ENCODE measurements around the gene MADCAM1.
"Not testable (repeated sequence)": the region's sequence is repeated elsewhere in the genome, so short reads cannot be mapped to it uniquely, and the experiment has no call there.

Gene MADCAM1

DNA sequence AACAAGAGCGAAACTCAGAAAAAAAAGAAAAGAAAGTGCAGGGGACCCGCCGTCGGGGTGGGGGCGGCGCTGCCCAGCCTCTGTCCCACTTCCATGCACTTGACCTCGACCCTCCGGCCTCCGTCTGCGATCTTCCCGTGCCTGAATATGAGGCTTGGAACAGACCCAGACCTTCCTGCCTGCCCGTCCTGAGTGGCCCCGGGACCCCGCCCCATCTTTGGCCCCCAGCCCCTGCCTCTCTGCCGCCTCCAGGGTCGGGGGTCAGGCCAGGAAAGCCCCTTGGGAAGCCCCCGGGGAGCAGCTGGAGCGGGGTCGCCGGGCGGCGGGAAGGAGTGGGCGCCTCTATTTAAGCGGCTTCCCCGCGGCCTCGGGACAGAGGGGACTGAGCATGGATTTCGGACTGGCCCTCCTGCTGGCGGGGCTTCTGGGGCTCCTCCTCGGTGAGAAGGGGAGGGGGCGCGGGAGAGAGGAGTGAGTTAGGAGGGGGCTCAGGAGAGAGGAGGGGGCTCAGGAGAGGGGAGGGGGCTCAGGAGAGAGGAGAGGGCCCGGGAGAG is at the start of gene MADCAM1:
Gene MADCAM1 (plus strand): TSS at position 375 of the 554 bp plus-strand sequence. CDS start 14 bp downstream, at position 389.
- no peak for DNase-seq

DNA sequence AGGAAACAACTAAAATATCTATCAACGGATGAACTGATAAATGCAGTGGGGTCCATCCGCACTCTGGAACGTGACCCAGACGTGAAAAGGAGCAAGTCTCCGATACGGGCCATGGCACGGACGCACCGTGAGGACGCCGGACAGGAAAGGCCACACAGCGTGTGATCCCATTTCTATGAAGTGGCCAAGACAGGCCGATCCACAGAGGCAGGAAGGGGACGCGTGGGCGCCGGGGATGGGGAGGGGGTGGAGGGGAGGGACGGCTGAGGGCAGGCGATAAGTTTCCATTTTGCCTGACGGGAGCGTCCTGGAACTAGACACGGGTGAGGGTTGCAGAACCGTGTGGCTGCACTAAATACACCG is 49.2 kb upstream of the MADCAM1 start:
- no peak for DNase-seq

DNA sequence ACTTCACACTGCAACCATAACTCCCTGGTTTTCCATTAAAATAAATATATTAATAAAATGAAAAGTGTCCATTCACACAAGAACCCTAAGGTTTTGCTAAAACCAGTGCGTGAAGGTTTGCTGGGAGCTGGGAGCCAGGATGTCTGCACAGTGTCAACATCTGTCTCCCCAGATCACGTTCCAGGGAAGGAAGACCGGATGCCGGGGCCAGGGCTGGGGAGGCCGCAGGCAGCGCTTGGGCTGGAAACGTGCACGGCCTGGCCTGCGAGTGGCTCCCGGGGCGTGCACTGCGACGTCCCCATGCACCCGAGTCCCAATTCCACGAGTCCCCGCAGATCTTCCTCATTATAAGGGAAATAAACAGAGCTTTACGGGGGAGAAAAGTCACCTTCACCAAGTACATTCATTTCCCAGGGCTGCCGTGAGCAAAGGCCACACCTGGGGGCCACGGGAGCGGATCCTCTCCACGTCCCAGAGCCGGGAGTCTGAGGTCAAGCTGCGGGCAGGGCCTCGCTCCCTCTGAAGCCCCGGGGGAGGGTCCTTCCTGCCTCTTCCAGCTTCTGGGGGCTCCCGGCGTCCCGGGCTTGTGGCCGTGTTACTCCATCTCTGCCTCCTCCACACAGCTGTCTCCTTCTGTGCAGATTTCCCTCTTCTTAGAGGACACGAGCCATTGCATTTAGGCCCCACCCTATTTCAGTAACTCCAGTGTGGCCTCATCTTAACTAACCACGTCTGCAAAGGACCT is 48.3 kb upstream of the MADCAM1 start:
- no peak for DNase-seq

DNA sequence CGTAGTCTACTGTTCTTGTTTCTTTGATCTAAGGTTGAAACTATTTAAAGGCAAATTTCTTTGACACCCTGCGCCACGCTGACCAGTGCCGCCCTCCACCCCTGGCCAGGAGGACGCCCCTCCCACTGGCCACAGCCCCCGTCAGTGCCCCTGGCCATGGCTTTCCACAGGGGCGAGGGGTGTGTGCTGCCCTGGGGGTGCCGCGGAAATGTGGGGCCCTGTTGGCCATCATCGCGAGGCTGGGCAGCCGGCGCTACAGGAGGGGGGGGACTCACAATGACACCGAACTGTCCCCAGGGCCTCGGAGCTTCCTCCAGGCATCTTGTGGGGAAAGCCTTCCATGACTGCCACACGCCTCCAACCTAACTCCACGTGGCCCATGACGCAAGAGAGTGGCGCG is 46.4 kb upstream of the MADCAM1 start:
- DNase-seq, result no peak

DNA sequence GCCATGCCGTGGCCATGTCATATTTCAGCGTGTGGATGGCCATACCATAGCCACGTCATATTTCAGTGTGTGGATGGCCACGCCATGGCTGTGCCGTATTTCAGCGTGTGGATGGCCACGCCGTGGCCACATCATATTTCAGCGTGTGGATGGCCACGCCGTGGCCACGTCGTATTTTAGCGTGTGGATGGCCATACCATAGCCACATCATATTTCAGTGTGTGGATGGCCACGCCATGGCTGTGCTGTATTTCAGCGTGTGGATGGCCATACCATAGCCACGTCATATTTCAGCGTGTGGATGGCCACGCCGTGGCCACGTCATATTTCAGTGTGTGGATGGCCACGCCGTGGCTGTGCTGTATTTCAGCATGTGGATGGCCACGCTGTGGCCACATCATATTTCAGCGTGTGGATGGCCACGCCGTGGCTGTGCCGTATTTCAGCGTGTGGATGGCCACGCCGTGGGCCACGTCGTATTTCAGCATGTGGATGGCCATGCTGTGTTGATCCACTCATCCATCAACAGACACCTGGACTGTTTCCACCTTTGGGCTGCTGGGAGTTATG is 45.3 kb upstream of the MADCAM1 start:
- DNase-seq, result not testable (repeated sequence)

DNA sequence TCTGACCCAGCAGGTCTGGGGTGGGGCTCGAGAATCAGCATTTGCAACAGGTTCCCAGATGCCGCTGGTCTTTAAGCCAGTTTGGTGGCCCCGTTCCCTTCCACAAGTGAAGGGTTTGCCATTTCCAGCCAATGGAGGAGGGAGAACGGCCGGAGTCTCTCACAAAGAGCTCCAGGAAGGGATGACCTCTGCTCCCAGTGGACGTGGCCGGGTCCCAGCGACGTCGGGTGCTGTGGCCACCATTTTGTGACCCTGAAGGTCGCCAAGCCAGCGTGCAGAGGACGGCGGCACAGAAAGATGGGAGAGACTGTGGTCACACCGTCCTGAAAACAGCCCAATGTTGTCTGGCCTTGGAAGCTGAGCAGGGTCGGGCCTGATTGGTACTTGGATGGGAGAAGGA is 43.5 kb upstream of the MADCAM1 start:
- no peak for DNase-seq

DNA sequence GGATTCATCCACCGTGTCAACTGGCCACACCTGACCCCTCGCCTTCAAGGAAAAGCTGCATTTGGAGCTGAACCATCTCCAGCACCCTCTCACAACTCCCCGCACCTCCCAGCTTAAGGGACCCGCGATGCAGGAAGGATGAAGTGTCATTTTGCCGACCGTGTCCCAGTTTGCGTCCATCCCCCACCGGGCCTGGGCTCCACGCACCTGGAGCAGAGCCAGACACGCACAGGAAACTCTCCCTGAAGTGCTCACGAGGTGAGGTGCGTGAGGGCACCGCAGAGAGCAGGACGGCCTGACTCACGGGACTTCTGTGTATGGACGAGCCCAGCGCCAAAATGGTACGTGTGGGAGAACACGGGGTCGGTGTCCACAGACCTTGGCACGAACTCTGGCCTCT is 42.7 kb upstream of the MADCAM1 start:
- no peak for DNase-seq

DNA sequence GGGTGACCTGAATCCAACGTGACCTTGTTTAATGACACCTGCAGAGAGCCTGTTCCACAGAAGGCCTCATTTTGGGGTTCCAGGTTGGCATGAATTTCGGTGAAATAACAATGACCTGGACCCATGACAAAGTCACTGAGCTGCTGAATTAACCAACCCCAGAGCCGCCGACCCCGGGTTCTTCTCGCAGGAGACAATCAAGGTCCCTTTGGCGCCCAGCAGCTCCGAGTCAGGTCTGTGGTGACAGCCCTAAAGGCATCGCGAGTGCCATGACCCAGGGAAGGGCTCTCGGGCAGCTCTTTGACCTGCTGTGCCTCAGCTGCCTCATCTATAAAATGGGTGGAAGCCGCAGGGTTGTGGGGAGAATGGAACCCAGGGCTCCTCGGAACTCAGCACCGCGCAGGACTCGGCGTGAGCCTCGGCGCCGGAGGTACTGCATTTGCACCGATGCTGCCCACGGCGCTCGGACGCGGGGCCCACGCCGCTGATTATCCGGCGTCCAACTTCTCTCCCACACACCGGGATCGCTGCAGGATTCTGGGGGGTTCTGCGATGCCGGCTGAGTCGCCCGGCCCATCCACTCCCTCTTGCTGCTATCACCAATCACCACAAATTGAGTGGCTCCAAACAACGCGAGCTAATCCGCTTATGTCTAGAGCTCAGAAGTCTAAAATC is 41.1 kb upstream of the MADCAM1 start:
- DNase-seq, result no peak

DNA sequence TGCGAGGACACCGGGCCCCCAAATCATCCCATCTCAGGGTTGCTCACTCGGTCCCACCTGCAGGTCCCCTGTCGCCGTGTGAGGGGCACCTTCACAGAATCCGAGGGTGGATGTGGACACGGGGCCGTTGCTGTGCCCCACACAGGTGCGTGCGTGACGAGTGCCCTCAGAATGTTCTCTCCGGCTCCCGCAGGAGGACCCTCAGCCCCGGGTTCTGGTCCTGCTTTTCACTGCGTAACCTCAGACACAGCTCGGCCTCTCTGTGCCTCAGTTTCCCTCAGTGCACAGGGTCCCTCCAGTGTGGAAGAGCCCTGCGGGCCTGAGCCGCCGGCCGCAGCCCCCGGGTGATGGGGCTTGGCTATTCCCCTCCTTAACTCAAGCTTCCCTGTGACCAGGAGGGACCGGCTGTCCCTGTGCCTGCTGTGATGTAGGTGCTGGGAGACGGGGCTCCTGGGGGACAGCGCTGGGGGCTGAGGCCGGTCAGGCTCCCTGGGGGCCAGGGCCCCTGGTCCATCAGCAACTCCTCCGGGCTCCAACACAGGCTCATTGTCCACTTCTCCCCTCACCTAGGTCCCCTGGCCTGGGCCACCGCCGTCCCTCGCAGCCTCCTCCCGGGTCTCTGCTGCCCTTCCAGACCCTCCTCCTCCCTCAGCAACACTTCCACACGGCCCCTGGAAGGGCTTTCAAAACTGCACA is 40.3 kb upstream of the MADCAM1 start:
- no peak for DNase-seq

DNA sequence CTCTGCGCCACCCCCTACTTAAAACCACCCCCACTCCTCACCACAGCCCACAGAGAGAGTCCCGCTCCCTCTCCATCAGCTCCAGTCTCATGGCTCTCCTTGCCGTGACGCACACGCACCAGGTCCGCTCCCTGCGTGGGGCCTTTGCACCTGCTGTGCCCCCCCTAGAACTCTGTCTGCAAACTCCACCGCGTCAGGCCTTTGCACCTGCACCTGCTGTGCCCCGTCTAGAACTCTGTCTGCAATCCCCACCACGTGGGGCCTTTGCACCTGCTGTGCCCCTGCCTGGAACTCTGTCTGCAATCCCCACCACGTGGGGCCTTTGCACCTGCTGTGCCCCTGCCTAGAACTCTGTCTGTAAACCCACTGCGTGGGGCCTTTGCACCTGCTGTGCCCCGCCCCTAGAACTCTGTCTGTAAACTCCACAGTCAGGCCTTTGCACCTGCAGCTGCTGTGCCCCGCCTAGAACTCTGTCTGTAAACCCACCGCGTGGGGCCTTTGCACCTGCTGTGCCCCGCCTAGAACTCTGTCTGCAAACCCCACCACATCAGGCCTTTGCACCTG is 39.7 kb upstream of the MADCAM1 start:
- no peak for DNase-seq

DNA sequence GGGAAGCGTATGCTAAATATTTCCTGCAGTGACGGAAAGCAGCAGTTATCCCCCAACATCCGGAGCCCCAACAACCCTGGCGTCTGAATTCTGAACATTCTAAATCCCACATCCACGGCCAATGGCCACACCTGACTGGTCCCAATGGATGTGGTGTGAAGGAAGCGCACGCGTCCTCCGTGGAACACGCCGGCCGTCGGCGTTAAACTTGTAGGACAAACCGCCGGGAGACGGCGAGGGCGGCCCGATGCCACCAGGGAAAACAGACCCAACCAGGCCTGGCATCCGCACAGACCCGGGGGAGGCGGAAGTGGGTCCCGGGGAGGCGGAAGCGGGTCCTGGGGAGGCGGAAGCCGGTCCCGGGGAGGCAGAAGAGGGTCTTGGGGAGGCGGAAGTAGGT is 38.6 kb upstream of the MADCAM1 start:
- DNase-seq, result no peak

DNA sequence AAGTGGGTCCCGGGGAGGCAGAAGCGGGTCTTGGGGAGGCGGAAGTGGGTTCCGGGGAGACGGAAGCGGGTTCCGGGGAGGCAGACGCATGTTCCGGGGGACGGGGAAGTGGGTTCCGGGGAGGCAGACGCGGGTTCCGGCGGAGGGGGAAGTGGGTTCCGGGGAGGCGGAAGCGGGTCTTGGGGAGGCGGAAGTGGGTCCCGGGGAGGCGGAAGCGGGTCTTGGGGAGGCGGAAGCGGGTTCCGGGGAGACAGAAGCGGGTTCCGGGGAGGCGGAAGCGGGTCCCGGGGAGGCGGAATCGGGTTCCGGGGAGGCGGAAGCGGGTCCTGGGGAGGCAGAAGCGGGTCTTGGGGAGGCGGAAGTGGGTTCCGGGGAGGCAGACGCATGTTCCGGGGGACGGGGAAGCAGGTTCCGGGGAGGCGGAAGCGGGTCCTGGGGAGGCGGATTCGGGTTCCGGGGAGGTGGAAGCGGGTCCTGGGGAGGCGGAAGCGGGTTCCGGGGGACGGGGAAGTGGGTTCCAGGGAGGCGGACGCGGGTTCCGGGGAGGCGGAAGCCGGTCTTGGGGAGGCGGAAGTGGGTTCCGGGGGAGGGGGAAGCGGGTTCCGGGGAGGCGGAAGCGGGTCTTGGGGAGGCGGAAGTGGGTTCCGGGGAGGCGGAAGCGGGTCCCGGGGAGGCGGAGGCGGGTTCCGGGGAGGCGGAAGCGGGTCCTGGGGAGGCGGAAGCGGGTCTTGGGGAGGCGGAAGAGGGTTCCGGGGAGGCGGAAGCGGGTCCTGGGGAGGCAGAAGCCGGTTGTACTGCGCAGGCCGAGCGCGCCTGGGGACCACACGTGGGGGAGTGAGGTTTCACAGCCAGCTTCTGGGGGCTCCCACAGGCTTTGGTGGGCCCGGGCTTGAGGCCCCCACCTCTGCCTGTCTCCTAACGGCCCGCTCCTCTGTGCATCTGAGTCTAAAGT is 37.9 kb upstream of the MADCAM1 start:
- DNase-seq, result no peak

DNA sequence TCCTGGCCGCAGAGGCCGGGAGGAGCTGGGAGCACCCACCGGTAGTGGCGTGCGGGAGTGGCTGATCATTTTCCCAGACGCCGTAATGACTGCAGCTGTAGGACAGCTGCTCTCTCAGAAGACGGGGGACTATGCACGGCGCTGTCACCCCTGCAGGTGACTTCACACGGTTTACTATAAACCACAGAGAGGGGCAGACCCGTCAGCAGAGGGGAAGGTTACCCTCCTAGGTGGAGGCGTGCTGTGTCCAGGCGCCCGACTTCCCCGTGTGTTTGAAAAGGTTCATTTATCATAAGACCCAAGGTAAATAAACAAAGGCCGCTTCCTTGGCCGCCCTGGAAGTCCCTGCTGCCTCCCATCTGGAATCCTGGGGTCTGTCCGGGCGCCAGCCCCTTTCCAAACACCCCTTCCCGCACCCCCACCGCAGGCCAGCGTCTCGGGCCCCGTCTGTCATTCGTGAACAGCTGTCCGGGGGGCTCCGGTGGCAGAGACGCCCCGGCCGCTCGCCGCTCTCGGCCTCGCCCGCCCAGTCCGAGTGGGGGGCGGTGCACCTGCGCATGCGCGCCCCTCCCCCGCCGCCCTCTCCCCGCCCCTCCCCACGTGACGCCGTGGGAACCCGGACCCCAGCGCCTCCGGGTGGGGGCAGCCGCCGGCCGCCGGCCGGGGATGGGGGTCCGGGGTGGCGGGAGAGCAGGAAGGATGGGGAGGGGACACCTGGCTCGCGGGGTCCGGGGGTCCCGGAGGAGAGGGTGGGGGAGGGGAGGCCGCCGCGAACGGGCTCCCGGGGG is 36.4 kb upstream of the MADCAM1 start:
- peak; percentile 7 to 20 for DNase-seq

DNA sequence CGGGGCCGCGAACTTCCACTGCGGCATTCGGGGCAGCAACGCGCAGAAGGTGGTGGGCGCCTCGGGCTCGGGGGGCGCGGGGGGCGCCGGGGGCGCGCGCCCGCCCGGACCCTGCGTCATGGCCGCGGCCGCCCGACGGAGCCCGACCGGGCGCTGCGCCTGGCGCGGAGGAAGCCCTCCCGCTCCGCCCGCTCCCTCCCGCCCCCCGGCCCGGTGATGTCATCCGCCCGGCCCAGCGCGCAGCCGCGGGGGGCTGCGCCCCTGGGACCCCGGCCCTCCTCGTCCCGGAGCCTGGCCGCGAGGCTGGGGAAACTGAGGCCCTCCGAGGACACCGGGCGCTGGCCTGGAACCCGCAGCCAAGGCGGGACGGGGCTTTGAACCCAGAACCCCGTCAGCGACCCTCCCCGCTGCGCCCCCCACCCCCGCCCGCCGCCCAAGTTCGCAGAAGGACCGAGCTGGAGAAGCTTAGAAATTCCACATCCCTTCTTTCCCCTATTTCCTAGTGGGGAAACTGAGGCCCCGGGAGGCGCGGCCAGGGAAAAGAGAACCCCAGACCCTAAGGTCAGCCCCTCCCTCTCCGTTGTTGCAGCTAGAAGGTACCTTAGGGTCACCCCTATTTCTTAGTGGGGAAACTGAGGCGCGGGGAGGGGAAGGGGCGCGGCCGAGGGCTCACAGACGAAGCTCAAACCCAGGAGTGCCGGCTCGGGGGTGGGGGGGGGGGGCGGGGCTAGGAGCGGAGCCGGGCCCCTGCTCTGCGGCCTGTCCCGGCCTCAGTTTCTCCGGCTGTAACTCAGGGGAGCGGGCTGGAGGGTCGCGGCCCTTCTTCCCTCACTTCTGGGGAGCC is 35.2 kb upstream of the MADCAM1 start, which contains the start of gene SHC2:
Gene SHC2 (minus strand): TSS at position 157 of the 844 bp plus-strand sequence. CDS start 37 bp downstream, at position 120.
- no peak for DNase-seq

DNA sequence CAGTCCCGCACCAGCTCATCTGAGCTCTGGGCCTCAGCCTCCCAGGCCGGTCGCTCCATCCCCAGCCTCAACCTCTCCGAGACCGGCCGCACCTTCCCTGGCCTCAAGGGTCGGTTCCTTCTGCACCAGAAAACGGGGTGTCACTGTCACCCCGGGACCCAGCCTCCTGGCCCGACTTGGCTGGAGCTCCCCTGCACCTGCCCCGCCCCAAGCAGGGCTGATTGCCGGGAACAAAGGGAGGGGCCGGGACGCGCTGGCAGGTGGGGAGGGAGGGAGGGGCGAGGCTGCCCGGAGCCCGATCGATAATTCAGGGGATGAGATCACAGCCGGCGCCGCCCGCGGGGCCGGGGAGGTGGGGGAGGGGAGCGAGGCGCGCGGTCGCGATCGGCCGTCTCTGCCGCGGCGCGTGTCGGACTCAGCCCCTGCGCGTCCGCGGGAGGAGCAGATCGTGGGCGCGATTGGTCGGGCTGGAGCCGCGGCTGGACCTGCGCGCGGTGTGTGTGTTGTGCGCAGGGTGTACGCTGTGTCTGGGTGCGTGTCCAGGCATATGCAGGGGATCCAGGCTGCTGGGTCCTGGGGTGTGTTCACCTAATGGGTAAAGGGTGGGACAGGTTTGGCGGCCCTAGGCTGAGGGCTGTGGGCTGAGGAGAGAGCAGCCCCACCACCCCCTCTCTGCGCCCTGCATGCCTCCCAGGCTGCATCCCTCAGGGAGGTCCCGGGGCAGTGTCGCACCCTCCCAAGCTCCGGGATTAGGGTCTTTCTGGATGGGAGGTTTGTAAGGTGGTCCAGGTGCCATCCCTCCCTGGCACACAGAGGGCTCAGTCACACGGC is 34.4 kb upstream of the MADCAM1 start:
- no peak for DNase-seq

DNA sequence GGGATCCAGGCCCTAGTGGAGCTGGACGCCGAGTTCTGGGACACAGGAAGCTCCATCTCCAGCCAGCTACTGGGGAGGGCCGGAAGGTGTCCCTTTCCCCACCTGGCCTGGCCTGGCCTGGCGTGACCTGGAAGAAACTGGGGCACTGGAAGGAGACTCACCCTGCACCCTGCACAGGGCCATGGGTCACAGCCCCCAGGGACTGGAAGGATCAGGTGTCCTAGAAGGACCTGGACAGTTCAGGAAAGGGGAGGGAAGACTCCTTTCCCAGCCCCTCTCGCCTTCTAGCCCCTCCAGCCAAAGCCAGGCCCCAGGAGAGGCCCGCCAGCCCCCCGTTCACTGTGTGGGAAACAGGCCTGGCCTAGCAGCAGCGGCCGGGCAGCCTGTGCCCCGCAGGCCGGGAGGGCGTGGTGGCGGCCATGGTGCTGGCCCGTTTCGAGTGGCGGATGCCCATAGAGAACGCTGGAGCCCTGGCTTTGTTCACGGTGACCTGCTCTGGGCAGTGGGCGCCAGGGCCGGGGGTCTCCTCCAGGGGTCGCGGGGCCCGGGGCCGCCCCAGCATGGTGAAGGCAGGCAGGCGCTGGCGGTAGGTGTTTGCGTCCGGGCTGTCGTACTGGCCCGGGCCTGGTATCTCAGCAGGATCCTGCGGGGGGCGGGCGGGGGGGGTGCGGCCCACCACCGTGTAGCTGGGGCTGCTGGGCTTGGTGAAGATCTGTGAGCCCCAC is 32.6 kb upstream of the MADCAM1 start:
- no peak for DNase-seq

DNA sequence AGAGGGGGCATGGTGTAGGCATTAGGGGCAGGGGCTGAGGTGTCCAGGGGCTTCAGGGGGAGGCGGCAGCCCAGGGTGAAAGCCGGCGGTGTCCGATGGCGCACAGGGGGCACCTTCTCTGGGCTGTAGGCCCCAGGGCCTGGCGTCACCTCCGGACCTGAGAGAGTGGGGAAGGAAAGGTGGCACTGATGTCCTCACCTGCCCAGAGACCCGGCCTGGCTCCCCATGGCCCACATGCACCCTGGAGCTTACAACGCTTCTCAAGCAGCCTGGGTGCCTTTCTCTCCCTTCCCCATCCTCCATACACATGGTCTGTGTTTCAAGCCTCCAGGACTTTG is 32.1 kb upstream of the MADCAM1 start:
- no peak for DNase-seq

DNA sequence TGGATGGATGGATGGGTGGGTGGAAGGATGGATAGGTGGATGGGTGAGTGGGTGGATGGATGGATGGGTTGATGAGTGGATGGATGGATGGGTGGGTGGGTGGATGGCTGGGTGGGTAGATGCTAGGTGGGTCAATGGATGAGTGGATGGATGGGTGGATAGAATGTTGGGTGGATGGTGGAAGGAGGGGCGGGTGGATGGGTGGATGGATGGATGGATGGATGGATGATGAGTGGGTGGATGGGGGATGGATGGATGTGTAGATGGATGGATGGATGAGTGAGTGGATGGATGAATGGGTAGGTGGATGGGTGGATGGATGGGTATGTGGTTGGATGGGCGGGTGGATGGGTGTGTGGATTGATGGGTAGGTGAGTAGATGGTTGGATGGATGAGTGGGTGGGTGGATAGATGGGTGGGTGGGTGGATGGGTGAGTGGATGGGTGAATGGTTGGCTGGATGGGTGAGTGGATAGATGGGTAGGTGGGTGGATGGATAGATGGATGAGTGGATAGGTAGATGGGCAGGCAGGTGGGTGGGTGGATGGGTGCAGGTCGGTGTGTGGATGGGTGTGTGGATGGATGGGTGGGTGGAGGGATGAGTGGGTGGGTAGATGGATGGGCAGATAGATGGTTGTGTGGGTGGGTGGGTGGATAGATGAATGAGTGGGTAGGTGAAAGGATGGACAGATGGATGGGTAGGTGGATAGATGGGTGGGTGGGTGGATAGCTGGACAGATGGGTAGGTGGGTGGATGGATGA is 31.1 kb upstream of the MADCAM1 start:
- DNase-seq, result no peak
